ENCODE data around the gene E2F8. TPM values are rescaled to one million over a fixed set of nuclear protein-coding genes. Genes with fewer than 3 reads are reported as not detected.

The E2F8 gene
- total RNA-seq, 1 experiment from 2014 or later: 11.3 TPM

DNA sequence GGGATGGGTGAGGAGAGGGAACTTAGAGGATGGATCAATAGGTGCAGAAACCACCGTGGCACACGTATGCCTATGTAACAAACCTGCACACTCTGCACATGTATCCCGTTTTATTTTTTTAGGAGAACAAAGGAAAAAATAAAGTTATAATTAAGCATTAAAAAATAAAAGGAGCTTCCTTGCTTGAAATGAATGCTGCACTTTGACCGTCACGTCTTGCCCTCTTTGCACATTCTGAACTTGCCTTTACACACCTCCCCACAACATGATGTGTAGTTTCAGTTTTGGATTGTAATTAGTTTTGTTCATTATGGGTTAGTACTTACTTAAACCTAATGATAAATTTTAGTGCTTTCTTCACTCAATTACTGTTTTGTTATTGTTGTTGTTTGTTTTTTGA lies 35.9 kb downstream of the E2F8 start:
- H3K4me1 ChIP-seq (ENCODE audit: insufficient read depth, low read length): no peaks in the 10 kb centered on the region
- no peak overlapping the region for H3K18ac ChIP-seq (ENCODE audit: insufficient read length, low read depth, low read length)
- H3K9ac ChIP-seq (ENCODE audit: extremely low read depth, insufficient read length, low read length): no peak overlapping the region
- no peak overlapping the region for H4K91ac ChIP-seq (ENCODE audit: insufficient read length, low read depth, low read length)
- no peak overlapping the region for H3K4me2 ChIP-seq (ENCODE audit: insufficient read depth, insufficient read length, low read length)
- no peak overlapping the region for H3K27ac Mint-ChIP-seq
- no peak overlapping the region for H3K14ac ChIP-seq (ENCODE audit: insufficient read depth, low read length)
- H3K79me2 ChIP-seq (ENCODE audit: insufficient read depth, low read length): no peaks in the 10 kb centered on the region
- H3K27me3 ChIP-seq (ENCODE audit: insufficient read depth, low read length): no peaks in the 10 kb centered on the region
- no peak for DNase-seq
- WGBS (ENCODE audit: extremely low coverage, insufficient read length, low lambda C conversion rate): no CpG with 5 or more reads among the region's 5 CpGs
- H2BK20ac ChIP-seq (ENCODE audit: low read depth, low read length, poor library complexity, severe bottlenecking): no peak overlapping the region
- no peak overlapping the region for H3K4me3 Mint-ChIP-seq
- H3K36me3 Mint-ChIP-seq (ENCODE audit: insufficient read depth in 1 of 3, low read depth in 3 of 3): peaks cover 0 to 3% (median 0%) of the 10 kb centered on the region in 3 experiments; a peak in 1 of 7 replicates
- H2AFZ ChIP-seq (ENCODE audit: low read length): no peak overlapping the region
- H3K27ac ChIP-seq (ENCODE audit: insufficient read length, low read depth, low read length): no peak overlapping the region
- H3K9me3 ChIP-seq (ENCODE audit: control insufficient read depth, low read depth, low read length): no peaks in the 10 kb centered on the region
- H3K23me2 ChIP-seq (ENCODE audit: insufficient read length, low read depth, low read length, poor library complexity, severe bottlenecking): no peaks in the 10 kb centered on the region
- no peak overlapping the region for H2BK120ac ChIP-seq (ENCODE audit: low read depth, low read length, poor library complexity, severe bottlenecking)
- H3K27me3 Mint-ChIP-seq (ENCODE audit: low read depth): peaks cover 3% of the 10 kb centered on the region; the same call in 1 of the 2 replicates
- no peak overlapping the region for H3K56ac ChIP-seq (ENCODE audit: insufficient read length, low read depth, low read length)
- peaks cover 12 to 14% of the 10 kb centered on the region in 2 experiments for H3K4me1 Mint-ChIP-seq
- no peaks in the 10 kb centered on the region for H3K79me1 ChIP-seq (ENCODE audit: insufficient read depth, low read depth, low read length, poor library complexity, severe bottlenecking)
- H2BK15ac ChIP-seq (ENCODE audit: low read depth, low read length): no peak overlapping the region
- no peak overlapping the region for H2BK12ac ChIP-seq (ENCODE audit: insufficient read length, low read depth, low read length)
- H3K9me3 Mint-ChIP-seq: peaks cover 0 to 7% of the 10 kb centered on the region in 2 experiments; a peak in 2 of 5 replicates
- no peak overlapping the region for H3K4ac ChIP-seq (ENCODE audit: low read depth, low read length)
- H3T11ph ChIP-seq (ENCODE audit: low read length): no peak overlapping the region
- TF ChIP-seq CTCF (conservative IDR thresholded peaks at IDR 0.05): no peak
- no peak overlapping the region for H4K5ac ChIP-seq (ENCODE audit: insufficient read length, low read depth, low read length)
- no peak overlapping the region for H3K23ac ChIP-seq (ENCODE audit: insufficient read length, low read depth, low read length)
- no peak overlapping the region for H2AK5ac ChIP-seq (ENCODE audit: insufficient read length, low read length)
- H4K20me1 ChIP-seq (ENCODE audit: control insufficient read depth, insufficient read depth, insufficient read length): no peaks in the 10 kb centered on the region
- H4K8ac ChIP-seq (replicated peaks; ENCODE audit: insufficient read length, low read depth, low read length): no peak overlapping the region
- no peak overlapping the region for H2BK5ac ChIP-seq (ENCODE audit: insufficient read length, low read length)
